Esophagus muscularis mucosa (tissue), 4 donors: Measurements from ENCODE around the gene GNAS-AS1.

Source experiments
- EP300 ChIP-seq: sonication (generic); formaldehyde crosslinking; IDR thresholded peaks from one replicate; pipeline ENCODE4 v1.6.1; 2017; ENCODE audit warnings: antibody characterized with exemption
- POLR2A ChIP-seq: fragments of 450-650 bp; IDR thresholded peaks from one replicate; pipeline ENCODE4 v1.6.1; 2017; ENCODE audit warnings: antibody characterized with exemption, moderate library complexity, mild to moderate bottlenecking, low read depth
- POLR2AphosphoS5 ChIP-seq, 2 donors: sonication (generic); formaldehyde crosslinking; IDR thresholded peaks; one replicate each; pipeline ENCODE4 v1.6.1; 2017; ENCODE audit warnings: antibody characterized with exemption in 2 of 2
- TF ChIP-seq, protein P1 (sequence below), 3 experiments: fragments of 200-600 bp in 2 of 3; fragments of 450-650 bp in 1 of 3; sonication (generic) in 2 of 3; IDR thresholded peaks; one replicate each; pipeline ENCODE4 v1.5.1; 2017 to 2019; ENCODE audit warnings: antibody characterized with exemption in 3 of 3, mild to moderate bottlenecking in 2 of 3, moderate library complexity in 1 of 3

GRCh38 chr20:58784321-58785074, 66.2 kb downstream of the GNAS-AS1 start:
- no peak for TF ChIP-seq POLR2A
- TF ChIP-seq, protein P1, sequence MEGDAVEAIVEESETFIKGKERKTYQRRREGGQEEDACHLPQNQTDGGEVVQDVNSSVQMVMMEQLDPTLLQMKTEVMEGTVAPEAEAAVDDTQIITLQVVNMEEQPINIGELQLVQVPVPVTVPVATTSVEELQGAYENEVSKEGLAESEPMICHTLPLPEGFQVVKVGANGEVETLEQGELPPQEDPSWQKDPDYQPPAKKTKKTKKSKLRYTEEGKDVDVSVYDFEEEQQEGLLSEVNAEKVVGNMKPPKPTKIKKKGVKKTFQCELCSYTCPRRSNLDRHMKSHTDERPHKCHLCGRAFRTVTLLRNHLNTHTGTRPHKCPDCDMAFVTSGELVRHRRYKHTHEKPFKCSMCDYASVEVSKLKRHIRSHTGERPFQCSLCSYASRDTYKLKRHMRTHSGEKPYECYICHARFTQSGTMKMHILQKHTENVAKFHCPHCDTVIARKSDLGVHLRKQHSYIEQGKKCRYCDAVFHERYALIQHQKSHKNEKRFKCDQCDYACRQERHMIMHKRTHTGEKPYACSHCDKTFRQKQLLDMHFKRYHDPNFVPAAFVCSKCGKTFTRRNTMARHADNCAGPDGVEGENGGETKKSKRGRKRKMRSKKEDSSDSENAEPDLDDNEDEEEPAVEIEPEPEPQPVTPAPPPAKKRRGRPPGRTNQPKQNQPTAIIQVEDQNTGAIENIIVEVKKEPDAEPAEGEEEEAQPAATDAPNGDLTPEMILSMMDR (IDR thresholded peaks at IDR 0.05), result no peak
- no peak for TF ChIP-seq EP300
- no peak for TF ChIP-seq POLR2AphosphoS5 (IDR thresholded peaks at IDR 0.05)
